Astrocyte of the cerebellum (primary cell): ENCODE measurements around the gene TBX10.

Experiments
- DNase-seq: peaks from one replicate; pipeline ENCODE4 v3.0.0-alpha.2; 2011; ENCODE audit warnings: low read depth
- H3K4me3 ChIP-seq: 2 replicates; pipeline ENCODE4 v1.5.1; 2011; ENCODE audit warnings: mild to moderate bottlenecking, low read depth, low read length, moderate library complexity
- CTCF ChIP-seq: IDR thresholded peaks from 2 replicates; pipeline ENCODE4 v1.5.1; 2012; ENCODE audit warnings: low read length, low read depth, moderate library complexity, mild to moderate bottlenecking; ENCODE audit errors: missing control alignments
- in situ Hi-C: cut with HindIII; loops from 2 replicates; pipeline ENCODE4 v1.10.0; 2017; ENCODE audit warnings: low sequenced_read_pairs

Gene TBX10

GRCh38 chr11:67648140-67648795, 8.7 kb upstream of the TBX10 start:
- H3K4me3 ChIP-seq: no peak overlapping the region
- DNase-seq: no peak
- in situ Hi-C loops: no loop called here
- TF ChIP-seq CTCF: no peak

GRCh38 chr11:67647471-67647870, 7.9 kb upstream of the TBX10 start:
- no peak for DNase-seq
- TF ChIP-seq CTCF: no peak
- H3K4me3 ChIP-seq: no peak overlapping the region
- in situ Hi-C loops: no loop called here

GRCh38 chr11:67646535-67647336, 7.2 kb upstream of the TBX10 start:
- H3K4me3 ChIP-seq: no peak overlapping the region
- in situ Hi-C loops: no loop called here
- no peak for TF ChIP-seq CTCF
- no peak for DNase-seq

- in situ Hi-C loops: no loop called here
- no peak for DNase-seq
- no peak for TF ChIP-seq CTCF
- H3K4me3 ChIP-seq: no peak overlapping the region
Observed at GRCh38 chr11:67645521-67646461, 6.2 kb upstream of the TBX10 start.

GRCh38 chr11:67644472-67645418, 5.2 kb upstream of the TBX10 start:
- in situ Hi-C loops: no loop called here
- TF ChIP-seq CTCF: no peak
- H3K4me3 ChIP-seq: no peak overlapping the region
- no peak for DNase-seq
